G401.6 (cell line): ENCODE results near the gene MAP3K20.
"Not testable (repeated sequence)": the region's sequence is repeated elsewhere in the genome, so short reads cannot be mapped to it uniquely, and the experiment has no call there.

ENCODE experiments used
- FAIRE-seq: peaks from 2 replicates; lab custom pipeline; 2012; peaks lifted over from hg19 to GRCh38; lab: Jason Lieb, UNC

The MAP3K20 gene

DNA sequence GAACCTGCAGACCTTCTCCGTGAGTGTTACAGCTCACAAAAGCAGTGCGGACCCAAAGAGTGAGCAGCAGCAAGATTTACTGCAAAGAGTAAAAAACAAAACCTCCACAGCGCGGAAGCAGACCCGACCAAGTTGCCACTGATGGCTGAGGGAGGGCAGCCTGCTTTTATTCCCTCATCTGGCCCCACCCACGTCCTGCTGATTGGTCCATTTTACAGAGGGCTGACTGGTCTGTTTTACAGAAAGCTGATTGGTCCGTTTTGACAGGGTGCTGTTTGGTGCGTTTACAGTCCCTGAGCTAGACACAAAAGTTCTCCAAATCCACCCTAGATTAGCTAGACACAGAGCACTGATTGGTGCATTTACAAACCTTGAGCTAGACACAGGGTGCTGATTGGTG, 206.3 kb downstream of the MAP3K20 start:
- FAIRE-seq: not testable (repeated sequence)

DNA sequence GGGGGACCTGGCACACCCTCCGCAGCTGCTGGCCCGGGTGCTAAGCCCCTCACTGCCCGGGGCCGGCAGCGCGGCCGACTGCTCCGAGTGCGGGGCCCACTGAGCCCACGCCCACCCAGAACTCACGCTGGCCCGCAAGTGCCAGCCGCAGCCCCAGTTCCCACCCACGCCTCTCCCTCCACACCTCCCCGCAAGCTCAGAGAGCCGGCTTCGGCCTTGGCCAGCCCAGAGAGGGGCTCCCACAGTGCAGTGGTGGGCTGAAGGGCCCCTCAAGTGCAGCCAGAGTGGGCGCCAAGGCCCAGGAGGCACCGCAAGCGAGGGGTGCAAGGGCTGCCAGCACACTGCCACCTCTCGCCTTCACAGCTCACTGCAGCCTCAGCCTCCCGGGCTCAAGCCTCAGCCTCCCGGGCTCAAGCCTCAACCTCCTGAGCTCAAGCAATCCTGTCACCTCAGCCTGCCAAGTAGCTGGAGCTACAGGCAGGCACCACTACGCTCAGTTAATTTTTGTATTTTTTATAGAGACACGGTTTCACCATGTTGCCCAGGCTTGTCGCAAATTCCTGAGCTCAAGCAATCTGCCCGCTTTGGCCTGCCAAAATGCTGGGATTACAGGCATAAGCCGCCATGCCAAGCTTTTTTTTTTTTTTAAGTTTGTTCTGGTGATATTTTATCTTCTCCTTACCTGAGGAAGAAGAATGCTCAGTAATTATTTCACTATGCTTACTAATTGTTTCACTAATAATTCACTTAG, 207.3 kb downstream of the MAP3K20 start:
- FAIRE-seq: no peak

DNA sequence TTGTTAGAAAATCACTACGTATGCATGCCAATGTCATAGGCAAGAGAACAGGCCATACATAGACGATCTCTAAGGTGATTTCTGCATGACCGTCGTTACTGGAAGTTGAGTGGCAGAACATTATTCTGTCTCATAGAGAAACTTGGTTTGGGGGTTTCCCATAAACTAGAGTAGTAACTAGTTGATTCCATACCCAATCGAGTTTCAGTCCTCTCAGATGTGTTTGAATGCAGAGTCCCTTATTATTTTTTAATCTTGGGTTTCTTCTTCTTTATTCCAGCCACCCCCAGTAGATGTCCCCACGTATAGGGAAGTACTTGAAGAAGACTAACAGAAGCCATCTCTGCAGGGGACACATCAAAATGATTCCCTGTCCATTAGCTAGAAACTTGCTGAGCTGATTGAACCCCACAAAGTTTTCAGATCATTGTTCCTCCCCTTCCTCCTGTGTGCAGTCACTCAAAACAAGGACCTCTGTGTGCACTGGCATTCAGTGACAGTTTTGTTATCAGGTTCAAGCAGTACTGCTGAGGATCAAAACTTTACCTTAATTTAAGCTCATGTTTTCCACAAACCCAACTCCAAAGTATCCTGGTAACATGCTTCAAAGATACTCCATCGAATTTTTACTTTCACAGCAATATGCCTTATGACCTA, 210.6 kb downstream of the MAP3K20 start:
- no peak for FAIRE-seq

DNA sequence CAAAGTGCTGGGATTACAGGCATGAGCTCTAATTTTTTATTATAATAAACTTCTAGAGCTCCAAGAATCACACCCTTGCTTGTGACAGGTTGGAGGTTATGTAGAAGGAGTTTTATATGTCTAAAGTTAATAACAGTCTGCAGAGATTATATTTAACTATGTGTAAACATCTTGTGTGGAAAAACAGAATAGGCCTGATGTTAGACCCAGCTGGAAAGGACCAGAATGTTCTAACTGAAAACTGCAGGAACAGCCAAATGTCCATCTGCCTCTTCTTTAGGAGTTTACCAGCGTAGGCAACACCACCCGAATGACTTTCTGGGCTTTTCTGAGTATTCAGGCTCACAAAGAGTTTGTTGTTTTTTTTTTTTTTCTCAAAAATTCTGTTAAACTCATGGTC, 211.9 kb downstream of the MAP3K20 start:
- FAIRE-seq: no peak

DNA sequence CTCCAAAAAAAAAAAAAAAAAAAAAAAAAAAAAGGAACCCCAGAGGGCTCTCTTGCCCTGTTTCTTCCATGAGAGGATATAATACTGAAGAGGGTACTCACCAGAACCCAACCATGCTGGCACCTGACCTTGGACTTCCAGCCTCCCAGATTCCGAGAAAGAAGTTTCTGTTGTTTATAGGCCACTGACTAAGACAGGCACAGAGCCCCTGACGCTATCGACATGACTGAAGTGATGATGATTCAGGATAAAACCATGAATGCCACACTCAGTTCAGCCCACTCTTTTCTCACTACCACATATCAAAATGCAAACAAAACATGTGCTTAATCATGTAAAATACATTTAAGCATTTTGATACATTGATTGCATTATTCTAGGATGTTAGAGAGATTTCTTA, 212.9 kb downstream of the MAP3K20 start:
- FAIRE-seq: no peak

DNA sequence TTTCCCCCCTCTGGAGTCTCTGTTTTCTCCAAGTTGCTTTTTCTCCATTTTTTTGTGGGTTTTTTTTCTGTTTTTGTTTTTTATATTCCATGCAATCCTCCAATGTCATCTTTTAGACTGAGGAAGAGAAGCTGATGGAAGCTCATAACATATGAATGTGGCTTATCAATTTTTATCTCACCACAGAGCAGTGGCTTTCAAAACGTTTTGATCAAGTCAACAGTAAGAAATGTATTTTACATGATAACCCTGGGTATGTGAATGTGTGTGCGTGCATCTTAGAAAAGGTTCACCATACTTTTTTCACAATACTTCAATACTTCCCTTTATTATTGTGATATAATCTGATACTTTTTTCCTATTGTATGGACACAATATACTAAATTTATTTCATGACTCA, 214.4 kb downstream of the MAP3K20 start:
- no peak for FAIRE-seq

DNA sequence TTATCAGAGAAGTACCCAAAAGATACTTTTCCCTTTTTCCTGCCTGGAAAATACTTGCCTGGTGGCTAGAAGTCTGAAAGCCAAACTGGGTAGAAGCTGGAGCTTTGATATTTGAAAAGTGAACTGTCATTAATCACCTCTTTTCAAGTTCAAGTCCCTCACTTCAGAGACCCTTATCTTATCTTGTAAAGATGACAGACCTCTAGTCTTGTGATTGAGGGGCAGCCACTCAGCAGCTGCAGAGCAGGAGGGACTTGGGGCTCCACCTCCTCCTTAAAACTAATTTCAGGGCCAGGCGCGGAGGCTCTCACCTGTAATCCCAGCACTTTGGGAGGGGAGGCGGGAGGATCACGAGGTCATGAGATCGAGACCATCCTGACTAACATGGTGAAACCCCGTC, 214.9 kb downstream of the MAP3K20 start:
- FAIRE-seq: no peak

DNA sequence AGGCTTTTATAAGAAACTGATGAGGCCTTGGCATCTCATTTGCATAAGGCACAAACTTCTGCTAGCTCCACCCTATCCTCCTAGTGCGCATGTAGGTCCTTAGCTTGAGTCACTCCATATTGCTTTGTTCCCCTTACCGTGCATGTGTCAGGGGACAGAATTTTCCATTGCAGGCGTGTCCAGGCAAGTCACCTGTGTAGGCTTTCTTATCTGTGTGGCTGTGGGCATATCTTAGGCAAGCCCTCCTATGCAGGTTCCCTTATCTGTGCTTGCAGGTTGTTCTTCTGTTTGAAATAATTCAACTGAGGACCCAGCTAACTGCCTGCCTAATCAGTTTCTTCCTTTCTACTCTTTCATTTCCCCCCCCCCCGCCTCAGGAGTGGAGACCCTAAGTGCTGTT, 215.8 kb downstream of the MAP3K20 start:
- FAIRE-seq: no peak

DNA sequence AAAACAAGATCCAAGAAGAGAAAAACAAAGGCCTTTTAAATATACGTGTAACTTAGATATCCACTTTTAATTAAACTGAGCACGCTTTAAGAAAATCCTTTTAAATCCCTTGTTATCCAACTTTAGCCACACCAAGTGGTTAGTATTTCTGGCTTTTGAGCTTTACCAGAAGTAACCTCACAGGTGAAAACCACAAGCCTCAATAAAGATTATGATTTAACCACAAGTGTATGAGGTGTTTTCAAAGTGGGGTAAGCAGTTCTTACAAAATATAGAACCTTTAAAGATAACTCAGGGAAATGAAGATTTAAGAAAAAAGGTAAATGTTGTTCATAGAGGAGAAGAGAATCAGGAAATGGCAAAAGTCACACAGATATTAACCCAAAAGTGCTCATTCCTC, 220.6 kb downstream of the MAP3K20 start:
- FAIRE-seq: no peak

DNA sequence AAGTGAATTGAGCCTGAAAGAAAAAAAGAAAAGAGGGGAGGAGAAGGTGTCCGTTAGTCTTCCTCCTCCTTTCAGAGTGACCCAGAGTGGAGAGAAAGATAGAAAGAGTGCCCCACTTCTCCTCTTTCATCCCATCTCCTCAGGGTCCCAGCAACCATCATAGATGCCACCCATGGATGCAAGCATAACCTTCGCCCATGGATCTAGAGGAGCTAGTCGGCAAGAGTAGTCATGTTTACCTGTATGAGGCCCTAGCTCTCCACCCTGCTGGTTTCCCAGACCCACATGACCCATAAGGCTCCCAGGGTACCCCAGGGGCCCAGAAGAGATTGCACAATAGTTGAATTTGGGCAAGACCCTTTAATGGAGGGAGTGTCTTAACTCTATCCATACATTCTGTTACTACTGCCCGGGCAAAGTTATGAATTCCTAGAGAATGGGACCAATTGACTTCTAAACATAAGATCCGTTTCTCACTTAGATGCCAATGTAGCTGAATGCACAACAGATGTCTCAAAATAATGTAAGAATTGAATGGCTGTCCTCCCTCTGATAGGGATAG, 223.0 kb downstream of the MAP3K20 start:
- no peak for FAIRE-seq

DNA sequence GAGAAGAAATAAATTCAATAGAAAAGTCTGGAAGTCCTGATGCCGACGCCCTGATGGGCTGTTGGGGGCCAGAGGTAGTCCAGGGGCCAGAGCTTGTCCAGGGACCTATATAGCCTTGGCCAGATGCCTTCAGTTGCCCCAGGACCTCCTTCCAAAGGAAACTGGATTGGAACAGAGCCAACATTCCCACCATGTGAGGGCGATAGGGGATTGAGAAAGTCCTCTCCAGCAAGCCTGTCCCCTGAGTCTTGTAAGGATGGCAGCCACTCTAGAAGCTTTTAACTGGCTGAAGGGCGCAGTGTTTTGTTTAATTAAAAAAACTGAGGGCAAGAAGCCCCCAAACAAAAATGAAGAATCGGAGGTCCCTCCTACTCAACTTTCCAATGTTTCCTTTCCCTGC, 224.1 kb downstream of the MAP3K20 start:
- FAIRE-seq: no peak

DNA sequence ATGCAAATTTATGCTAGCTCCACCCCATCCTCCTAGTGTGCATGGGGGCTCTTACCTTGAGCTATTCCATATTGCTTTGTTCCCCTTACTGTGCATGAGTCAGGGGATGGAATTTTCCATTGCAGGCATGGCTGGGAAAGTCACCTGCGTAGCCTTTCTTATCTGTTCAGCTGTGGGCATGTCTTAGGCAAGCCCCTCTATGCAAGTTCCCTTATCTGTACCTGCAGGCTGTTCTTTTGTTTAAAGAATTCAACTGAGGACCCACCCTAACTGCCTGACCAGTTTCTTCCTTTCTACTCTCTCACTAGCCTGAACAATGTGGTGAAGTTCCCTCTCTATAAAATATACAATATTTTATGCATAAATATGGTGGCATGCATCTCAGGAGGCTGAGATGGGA, 224.8 kb downstream of the MAP3K20 start:
- no peak for FAIRE-seq

DNA sequence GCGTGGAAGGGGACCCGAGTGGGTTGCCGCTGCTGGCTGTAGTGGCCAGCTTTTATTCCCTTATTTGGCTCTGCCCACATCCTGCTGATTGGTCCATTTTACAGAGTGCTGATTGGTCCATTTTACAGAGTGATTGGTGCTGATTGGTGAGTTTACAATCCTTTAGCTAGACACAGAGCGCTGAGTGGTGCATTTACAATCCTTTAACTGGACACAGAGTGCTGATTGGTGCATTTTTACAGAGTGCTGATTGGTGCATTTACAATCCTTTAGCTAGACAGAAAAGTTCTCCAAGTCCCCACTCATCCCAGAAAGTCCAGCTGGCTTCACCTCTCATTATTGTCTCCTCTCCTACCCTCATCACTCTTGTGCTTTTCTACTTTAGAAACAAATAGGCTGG, 225.9 kb downstream of the MAP3K20 start:
- FAIRE-seq: not testable (repeated sequence)

DNA sequence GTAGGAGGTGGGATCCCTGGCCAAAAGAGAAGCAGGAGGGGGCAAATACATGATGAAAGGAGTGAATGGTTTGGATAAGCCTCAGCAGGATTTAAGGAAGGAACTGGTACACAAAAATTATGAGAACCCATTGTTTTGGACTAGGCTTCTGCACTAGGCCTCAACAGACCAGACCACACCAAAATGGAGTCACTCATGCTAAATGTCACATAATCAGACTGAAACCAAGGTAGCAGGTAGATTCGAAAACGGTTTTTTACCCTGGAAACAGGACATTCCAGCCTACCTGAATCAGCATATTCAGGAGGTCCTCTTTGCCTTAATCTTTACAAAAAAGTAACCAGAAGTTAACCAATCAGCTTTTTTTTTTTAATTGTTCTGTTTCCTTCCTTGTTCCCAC, 229.7 kb downstream of the MAP3K20 start:
- FAIRE-seq: no peak

DNA sequence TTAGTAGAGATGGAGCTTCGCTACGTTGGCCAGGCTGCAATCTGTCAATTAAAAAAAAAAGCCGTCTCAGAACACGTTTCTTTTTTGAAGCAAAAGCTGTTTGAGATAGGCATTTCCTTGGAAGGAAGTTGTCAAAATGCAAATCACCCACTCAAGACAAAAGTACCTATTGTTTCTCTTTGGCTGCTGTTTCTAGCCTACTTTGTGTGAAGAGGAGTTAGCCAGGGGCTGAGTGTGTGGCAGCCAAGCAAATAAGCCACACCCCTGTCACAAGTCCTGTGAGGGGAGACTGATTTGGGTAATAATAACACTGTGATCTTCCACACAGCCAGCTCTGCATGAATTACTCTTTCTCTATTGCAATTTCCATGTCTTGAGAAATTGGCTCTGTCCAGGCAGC, 231.6 kb downstream of the MAP3K20 start:
- no peak for FAIRE-seq

DNA sequence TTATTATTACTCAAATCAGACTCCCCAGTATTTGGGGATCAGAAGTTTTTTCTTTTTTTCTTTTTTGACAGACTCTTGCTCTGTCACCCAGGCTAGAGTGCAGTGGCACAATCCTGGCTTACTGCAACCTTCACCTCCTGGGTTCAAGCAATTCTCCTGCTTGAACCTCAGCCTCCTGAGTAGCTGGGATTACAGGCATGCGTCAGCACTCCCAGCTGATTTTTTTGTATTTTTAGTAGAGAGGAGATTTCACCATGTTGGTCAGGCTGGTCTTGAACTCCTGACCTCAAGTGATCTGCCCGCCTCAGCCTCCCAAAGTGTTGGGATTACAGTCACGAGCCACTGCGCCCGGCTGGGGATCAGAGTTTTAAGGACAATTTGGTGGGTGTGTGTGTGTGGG, 233.7 kb downstream of the MAP3K20 start:
- FAIRE-seq: not testable (repeated sequence)

DNA sequence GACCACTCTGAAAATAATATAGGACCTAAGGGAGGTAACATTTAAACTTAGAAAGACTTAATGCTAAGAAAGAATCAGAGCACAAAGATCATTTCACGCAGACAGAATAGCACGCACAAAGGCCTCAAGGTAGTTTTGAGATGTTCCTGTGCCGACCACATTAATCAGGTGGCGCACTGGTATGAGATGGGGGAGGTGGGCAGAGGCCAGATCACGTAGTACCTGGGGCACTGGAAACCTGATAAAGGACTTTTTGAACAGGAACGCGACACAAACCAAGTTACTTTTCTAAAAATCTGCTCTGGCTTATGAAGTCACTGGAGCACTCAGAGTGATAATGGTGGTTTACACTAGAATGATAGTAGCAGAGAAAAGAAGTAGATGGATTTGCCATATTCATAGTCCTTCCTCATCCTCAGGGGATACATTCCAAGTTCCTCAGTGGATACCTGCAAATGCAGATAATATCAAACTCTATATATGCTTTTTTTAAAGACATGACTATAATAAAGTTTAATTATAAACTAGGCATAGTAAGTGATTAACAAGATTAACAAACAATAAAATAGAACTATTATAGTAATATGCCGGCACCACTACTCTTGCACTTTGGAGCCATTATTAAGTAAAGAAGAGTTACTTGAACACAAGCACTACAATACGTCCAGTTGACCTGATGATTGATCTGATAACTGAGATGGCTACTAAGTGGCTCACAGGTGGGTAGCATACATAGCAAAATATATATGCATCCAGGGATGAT, 236.4 kb downstream of the MAP3K20 start:
- no peak for FAIRE-seq
